Loucy (cell line): ENCODE measurements around the gene MDGA2.

Source experiments
- H2AFZ ChIP-seq: fragments of 200-600 bp; sonication (generic); 2 replicates; pipeline ENCODE4 v1.6.0; 2016; ENCODE audit warnings: antibody characterized with exemption, mild to moderate bottlenecking, low read length, moderate library complexity
- H3F3A ChIP-seq: fragments of 200-600 bp; 2 replicates; pipeline ENCODE4 v1.6.0; 2016; ENCODE audit warnings: antibody characterized with exemption, low read depth, mild to moderate bottlenecking
- H3K27me3 ChIP-seq: fragments of 200-600 bp; sonication (generic); 2 replicates; pipeline ENCODE4 v1.6.1; 2014; ENCODE audit warnings: low read length, mild to moderate bottlenecking; ENCODE audit not compliant: insufficient read depth, poor library complexity, severe bottlenecking
- H3K36me3 ChIP-seq: fragments of 200-600 bp; sonication (generic); 2 replicates; pipeline ENCODE4 v1.6.1; 2016; ENCODE audit warnings: low read length; ENCODE audit not compliant: insufficient read depth
- H3K4me1 ChIP-seq: fragments of 200-600 bp; sonication (generic); 2 replicates; pipeline ENCODE4 v1.5.1; 2014; ENCODE audit warnings: low read length, mild to moderate bottlenecking; ENCODE audit not compliant: insufficient read depth, poor library complexity, severe bottlenecking
- H3K4me2 ChIP-seq: fragments of 200-600 bp; sonication (generic); 2 replicates; pipeline ENCODE4 v1.6.0; 2014; ENCODE audit warnings: antibody characterized with exemption, low read length, low read depth, mild to moderate bottlenecking; ENCODE audit not compliant: poor library complexity, severe bottlenecking
- H3K4me3 ChIP-seq: fragments of 200-600 bp; sonication (generic); 2 replicates; pipeline ENCODE4 v1.5.1; 2014; ENCODE audit warnings: low read length, mild to moderate bottlenecking, mixed read lengths; ENCODE audit not compliant: poor library complexity, severe bottlenecking
- H3K79me2 ChIP-seq: fragments of 200-600 bp; sonication (generic); 2 replicates; pipeline ENCODE4 v1.6.1; 2014; ENCODE audit warnings: low read length; ENCODE audit not compliant: insufficient read depth
- H3K9ac ChIP-seq: fragments of 200-600 bp; sonication (generic); 2 replicates; pipeline ENCODE4 v1.6.0; 2014; ENCODE audit warnings: mild to moderate bottlenecking, low read depth, low read length, moderate library complexity; ENCODE audit not compliant: poor library complexity, severe bottlenecking
- H3K9me2 ChIP-seq: fragments of 200-600 bp; sonication (generic); replicated peaks from 2 replicates; pipeline ENCODE4 v1.6.1; 2016; ENCODE audit warnings: low read depth, low read length, mixed read lengths
- H3K9me3 ChIP-seq: fragments of 200-600 bp; sonication (generic); 2 replicates; pipeline ENCODE4 v1.6.1; 2014; ENCODE audit warnings: mild to moderate bottlenecking, antibody characterized with exemption, low read length, low read depth; ENCODE audit not compliant: insufficient read depth
- H4K20me1 ChIP-seq: fragments of 200-600 bp; sonication (generic); 2 replicates; pipeline ENCODE4 v1.6.0; 2014; ENCODE audit warnings: antibody characterized with exemption, low read length, mild to moderate bottlenecking; ENCODE audit not compliant: insufficient read depth, poor library complexity, severe bottlenecking
- EZH2phosphoT487 ChIP-seq: fragments of 200-600 bp; IDR thresholded peaks from 2 replicates; pipeline ENCODE4 v1.6.1; 2018; ENCODE audit warnings: antibody characterized with exemption, mild to moderate bottlenecking, moderate library complexity, borderline replicate concordance
- TF ChIP-seq, protein P1 (sequence below): fragments of 200-600 bp; sonication (generic); conservative IDR thresholded peaks from 2 replicates; pipeline ENCODE4 v1.5.1; 2014; ENCODE audit warnings: mild to moderate bottlenecking, antibody characterized with exemption, low read length

The MDGA2 gene

DNA sequence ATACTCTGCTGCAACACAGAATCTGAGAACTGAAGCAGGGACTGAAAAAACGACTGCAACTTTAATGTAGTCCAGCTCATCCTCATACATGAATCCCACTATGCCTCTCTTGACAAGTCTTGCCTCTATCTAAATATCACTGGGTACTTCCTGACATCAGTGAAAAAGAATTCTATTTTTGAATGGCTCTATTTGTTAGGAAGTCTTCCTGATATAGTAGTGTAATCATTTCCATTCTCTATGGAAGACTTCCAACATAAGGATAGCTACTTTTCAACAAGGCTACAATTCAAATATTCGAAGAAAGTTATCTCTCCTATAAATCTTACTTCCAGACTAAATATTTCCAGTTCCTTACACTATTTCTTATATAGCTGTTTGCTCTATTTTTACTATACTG lies 167.5 kb downstream of the MDGA2 start:
- no peaks in the 10 kb centered on the region for H3F3A ChIP-seq
- H3K4me1 ChIP-seq: no peaks in the 10 kb centered on the region
- no peaks in the 10 kb centered on the region for H3K9me2 ChIP-seq
- H3K9ac ChIP-seq: no peak overlapping the region
- H2AFZ ChIP-seq: no peak overlapping the region
- no peaks in the 10 kb centered on the region for H3K27me3 ChIP-seq
- no peaks in the 10 kb centered on the region for H3K36me3 ChIP-seq
- H3K4me2 ChIP-seq: no peak overlapping the region
- H3K79me2 ChIP-seq: no peaks in the 10 kb centered on the region
- H3K4me3 ChIP-seq: no peak overlapping the region
- TF ChIP-seq, protein P1, sequence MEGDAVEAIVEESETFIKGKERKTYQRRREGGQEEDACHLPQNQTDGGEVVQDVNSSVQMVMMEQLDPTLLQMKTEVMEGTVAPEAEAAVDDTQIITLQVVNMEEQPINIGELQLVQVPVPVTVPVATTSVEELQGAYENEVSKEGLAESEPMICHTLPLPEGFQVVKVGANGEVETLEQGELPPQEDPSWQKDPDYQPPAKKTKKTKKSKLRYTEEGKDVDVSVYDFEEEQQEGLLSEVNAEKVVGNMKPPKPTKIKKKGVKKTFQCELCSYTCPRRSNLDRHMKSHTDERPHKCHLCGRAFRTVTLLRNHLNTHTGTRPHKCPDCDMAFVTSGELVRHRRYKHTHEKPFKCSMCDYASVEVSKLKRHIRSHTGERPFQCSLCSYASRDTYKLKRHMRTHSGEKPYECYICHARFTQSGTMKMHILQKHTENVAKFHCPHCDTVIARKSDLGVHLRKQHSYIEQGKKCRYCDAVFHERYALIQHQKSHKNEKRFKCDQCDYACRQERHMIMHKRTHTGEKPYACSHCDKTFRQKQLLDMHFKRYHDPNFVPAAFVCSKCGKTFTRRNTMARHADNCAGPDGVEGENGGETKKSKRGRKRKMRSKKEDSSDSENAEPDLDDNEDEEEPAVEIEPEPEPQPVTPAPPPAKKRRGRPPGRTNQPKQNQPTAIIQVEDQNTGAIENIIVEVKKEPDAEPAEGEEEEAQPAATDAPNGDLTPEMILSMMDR: no peak
- TF ChIP-seq EZH2phosphoT487: no peak
- no peaks in the 10 kb centered on the region for H4K20me1 ChIP-seq
- no peaks in the 10 kb centered on the region for H3K9me3 ChIP-seq

- H3K36me3 ChIP-seq: no peaks in the 10 kb centered on the region
- H2AFZ ChIP-seq: no peak overlapping the region
- no peaks in the 10 kb centered on the region for H3K4me1 ChIP-seq
- H3K9me3 ChIP-seq: no peaks in the 10 kb centered on the region
- TF ChIP-seq, protein P1: no peak
- no peak for TF ChIP-seq EZH2phosphoT487
- H3F3A ChIP-seq: no peaks in the 10 kb centered on the region
- no peaks in the 10 kb centered on the region for H3K79me2 ChIP-seq
- H3K4me3 ChIP-seq: no peak overlapping the region
- no peaks in the 10 kb centered on the region for H4K20me1 ChIP-seq
- no peak overlapping the region for H3K9ac ChIP-seq
- H3K9me2 ChIP-seq: no peaks in the 10 kb centered on the region
- no peaks in the 10 kb centered on the region for H3K27me3 ChIP-seq
- no peak overlapping the region for H3K4me2 ChIP-seq
Measured at GRCh38 chr14:47500369-47500768, 175.0 kb downstream of the MDGA2 start.

DNA sequence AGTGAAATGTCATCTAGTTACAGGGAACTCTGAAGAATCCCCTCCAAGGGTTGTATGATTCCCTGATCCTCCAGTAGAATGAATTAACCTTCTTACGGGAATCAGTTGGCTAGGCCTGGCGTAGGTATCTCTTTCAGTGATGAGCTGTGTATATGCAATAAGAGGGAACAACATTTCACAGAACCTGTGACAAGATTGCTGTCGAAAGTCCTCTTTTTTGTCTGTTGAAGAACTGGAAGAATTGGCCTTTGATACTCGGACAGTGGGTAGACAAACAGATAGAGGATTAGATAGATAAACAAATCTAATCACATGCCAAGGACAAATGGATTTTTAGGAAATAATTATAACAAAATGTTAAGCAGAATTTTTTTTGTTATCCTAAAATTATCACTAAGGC lies 184.6 kb downstream of the MDGA2 start:
- Histone ChIP-seq H3F3A (no peaks in the 10 kb centered on the region), H3K4me3 (no peak overlapping the region), H3K4me2 (no peak overlapping the region), H3K27me3 (no peaks in the 10 kb centered on the region), H3K9ac (no peak overlapping the region), H3K4me1 (no peaks in the 10 kb centered on the region), H3K9me3 (peaks cover 3% of the 10 kb centered on the region; the same call in 1 of the 2 replicates), H3K36me3 (no peaks in the 10 kb centered on the region), H3K9me2 (no peaks in the 10 kb centered on the region), H4K20me1 (no peaks in the 10 kb centered on the region), H3K79me2 (no peaks in the 10 kb centered on the region), H2AFZ (no peak overlapping the region)
- TF ChIP-seq, protein P1: no peak
- no peak for TF ChIP-seq EZH2phosphoT487
